Measurements from ENCODE around the gene CDH2.

DNA sequence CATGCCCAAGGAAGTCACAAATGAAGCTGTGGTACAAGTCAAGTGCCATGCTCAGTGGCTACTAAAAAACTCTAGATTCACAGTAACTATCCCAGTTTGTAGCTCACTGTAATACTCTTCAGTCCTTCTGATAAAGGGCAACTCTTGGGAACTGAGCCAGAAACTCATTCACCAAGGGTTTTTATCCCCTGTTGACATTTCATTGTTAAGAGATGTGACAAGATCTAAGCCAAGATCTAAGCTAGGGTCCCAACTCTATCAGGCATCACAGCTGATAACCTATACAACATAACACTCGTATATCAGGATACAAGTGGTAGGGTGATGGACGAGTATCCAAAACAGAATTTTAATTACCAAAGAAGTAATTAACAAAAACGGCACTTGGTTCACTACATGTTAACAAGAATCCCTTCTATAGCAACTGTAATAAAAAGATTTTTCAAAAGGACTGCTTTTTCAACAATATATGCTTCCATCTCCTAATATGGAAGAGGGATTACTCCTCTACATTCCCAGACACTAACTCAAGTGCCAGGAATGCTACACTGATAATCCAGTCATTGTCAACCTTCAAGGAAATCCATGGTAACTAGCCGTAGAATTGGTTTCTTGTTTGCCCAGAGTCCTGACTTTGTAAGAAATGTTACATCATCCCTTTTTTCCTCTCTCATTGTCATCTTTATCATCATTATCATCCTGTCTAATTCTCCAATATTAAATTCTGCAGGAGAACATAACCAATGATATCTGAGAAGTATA lies 111.7 kb downstream of the CDH2 start:
- TF ChIP-seq EZH2 (IDR thresholded peaks at IDR 0.05; ENCODE audit: insufficient read depth, poor library complexity, severe bottlenecking) (no peak), EZH2phosphoT487 (IDR thresholded peaks at IDR 0.05; ENCODE audit: insufficient read depth, low read depth) (no peak)
